ENCODE data around the gene VAV3. TPM values are rescaled to one million over a fixed set of nuclear protein-coding genes. Genes with fewer than 3 reads are reported as not detected.

The VAV3 gene
- total and polyA plus RNA-seq, 2 of the 8 experiments (the other 6 are each of a cell fraction or from before 2014, with no cell fraction given): 2.9 to 7.9 TPM

GRCh38 chr1:107936498-107937481 is 28.2 kb downstream of the VAV3 start (continued):
- TF ChIP-seq SIN3A (conservative IDR thresholded peaks at IDR 0.05 in 1 of 2, IDR thresholded peaks at IDR 0.05 in 1 of 2; ENCODE audit: low read depth in 1 of 2, low read length in 2 of 2) (peak; percentile 66 to 76; a peak in 1 of 4 replicates), EP300 (IDR thresholded peaks at IDR 0.05; ENCODE audit: borderline replicate concordance in 1 of 2, low read depth in 2 of 2, low read length in 2 of 2) (no peak), HDAC6 (IDR thresholded peaks at IDR 0.05; ENCODE audit: low read depth, low read length) (no peak), BACH1 (IDR thresholded peaks at IDR 0.05; ENCODE audit: low read length) (no peak), TAF1 (IDR thresholded peaks at IDR 0.05; ENCODE audit: low read depth, low read length) (no peak), PHF8 (conservative IDR thresholded peaks at IDR 0.05; ENCODE audit: low read depth, low read length) (no peak), KDM5A (IDR thresholded peaks at IDR 0.05; ENCODE audit: low read length) (no peak), ATF3 (IDR thresholded peaks at IDR 0.05; ENCODE audit: insufficient read depth, low read depth, low read length) (no peak), RBBP5 (IDR thresholded peaks at IDR 0.05; ENCODE audit: borderline replicate concordance, low read depth, low read length) (no peak), HDAC2 (IDR thresholded peaks at IDR 0.05; ENCODE audit: borderline replicate concordance in 1 of 2, low read depth in 2 of 2, low read length in 2 of 2) (0 out of 4 replicates have a peak, but pooled peaks of 1 of the 2 experiments have one; percentile 38), JUN (IDR thresholded peaks at IDR 0.05; ENCODE audit: low read depth, low read length) (peak; percentile 55; the same call in 1 of the 2 replicates), JUND (IDR thresholded peaks at IDR 0.05; ENCODE audit: low read length) (peak; percentile 94), ATF2 (IDR thresholded peaks at IDR 0.05; ENCODE audit: low read length) (no peak), RAD21 (IDR thresholded peaks at IDR 0.05 in 1 of 2, conservative IDR thresholded peaks at IDR 0.05 in 1 of 2; ENCODE audit: low read depth in 2 of 2, low read length in 2 of 2) (no peak), POU5F1 (IDR thresholded peaks at IDR 0.05; ENCODE audit: low read depth, low read length) (no peak), EZH2 (IDR thresholded peaks at IDR 0.05; ENCODE audit: low read depth, low read length, severe bottlenecking) (no peak), EGR1 (IDR thresholded peaks at IDR 0.05; ENCODE audit: borderline replicate concordance, low read depth, low read length) (no peak)
